HG02852 (cell line): ENCODE measurements around the gene CATSPER3.
"Not testable (repeated sequence)": the region's sequence is repeated elsewhere in the genome, so short reads cannot be mapped to it uniquely, and the experiment has no call there.

Experiments used
- ATAC-seq: cut with Tn5 transposase; IDR thresholded peaks from one replicate; pipeline ENCODE4 v1.9.1; 2021; ENCODE audit warnings: mild to moderate bottlenecking, moderate library complexity; ENCODE audit not compliant: unreplicated experiment

Gene CATSPER3

GRCh38 chr5:134969166-134969565 lies 1.5 kb downstream of the CATSPER3 start:
- no peak for ATAC-seq

DNA sequence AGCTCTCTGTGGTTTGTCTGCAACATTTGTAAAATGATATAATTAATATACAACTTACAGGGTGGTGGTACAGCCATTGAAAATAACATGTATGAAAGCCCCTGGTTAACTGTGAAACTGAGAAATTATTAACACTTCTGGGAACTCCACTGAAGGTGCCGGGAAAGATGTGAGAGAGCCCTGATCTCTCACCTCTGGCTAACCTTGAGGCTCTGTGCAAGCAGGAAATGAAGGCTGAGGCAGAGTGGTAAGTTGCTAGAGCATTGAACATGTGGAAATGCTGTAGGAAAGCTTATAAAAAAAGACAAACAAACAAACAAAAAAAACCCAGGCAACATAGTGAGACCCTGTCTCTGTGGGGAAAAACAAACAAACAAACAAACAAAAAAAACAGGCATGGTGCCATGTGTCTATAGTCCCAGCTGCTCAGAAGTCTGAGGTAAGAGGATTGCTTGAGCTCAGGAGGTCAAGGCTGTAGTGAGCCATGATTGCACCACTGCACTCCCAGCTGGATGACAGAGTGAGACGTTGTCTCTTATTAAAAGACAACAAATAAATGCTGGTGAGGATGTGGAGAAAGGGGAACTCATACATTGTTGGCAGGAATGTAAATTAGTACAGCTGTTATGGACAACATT lies 7.5 kb downstream of the CATSPER3 start:
- ATAC-seq, result no peak

GRCh38 chr5:134975843-134976242 lies 8.1 kb downstream of the CATSPER3 start:
- no peak for ATAC-seq

- ATAC-seq, result no peak
Measured at GRCh38 chr5:134976841-134977240, 9.1 kb downstream of the CATSPER3 start.

DNA sequence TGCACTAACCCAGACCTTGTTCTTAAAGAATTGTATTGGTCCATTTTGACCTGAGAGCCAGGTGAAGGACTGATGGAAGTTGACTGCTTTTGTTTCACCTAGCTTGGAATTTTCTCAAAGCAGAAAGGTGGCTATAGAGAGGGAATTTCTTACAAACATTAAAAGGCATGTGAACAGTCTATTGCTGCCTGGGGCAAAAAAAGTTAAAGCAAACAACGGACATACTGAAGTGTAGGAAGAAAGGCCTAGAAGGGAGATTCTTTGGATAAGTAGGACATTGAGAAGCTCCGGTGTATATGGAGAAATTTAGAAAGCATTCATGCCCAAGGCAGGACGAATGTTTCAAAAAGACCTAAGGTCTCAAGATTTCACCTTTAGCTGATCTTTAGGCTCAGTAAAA lies 11.7 kb downstream of the CATSPER3 start:
- no peak for ATAC-seq

DNA sequence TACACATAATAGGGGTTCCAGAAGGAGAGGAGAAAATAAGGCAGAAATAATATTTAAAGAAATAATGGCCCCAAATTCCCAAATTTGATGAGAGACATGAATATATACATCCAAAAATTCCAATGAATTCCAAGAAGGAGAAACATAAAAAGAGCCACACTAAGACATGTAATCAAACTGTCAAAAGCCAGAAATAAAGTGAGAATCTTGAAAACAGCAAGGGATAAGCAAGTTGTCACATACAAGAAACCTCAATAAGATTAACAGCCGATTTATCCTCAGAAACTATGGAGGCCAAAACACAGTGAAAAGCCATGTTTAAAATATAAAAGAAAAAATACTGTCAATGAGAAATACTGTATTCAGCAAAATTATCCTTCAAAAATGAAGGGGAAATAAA lies 14.5 kb downstream of the CATSPER3 start:
- no peak for ATAC-seq

DNA sequence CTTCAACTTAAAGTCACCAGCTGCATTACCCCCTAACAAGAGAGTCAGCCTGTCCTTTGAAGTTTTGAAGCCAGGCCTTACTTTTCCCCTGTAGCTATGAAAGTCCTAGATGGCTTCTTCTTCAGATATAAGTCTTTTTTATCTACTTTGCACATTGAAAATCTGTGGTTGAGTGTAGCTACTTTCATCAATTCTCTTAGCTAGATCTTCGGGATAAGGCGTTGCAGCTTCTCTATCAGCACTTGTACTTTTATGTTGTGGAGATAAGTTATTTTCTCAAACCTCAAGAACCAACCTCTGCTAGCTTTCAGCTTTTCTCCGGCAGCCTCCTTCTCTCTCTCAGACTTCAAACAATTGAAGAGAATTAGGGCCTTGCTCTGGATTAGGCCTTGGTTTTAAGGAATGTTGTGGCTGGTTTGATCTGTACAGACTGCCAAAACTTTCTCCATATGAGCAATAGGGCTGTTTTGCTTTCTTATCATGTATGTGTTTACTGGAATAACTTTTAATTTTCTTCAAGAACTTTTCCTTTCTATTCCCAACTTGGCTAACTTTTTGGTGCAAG lies 21.6 kb downstream of the CATSPER3 start:
- no peak for ATAC-seq

DNA sequence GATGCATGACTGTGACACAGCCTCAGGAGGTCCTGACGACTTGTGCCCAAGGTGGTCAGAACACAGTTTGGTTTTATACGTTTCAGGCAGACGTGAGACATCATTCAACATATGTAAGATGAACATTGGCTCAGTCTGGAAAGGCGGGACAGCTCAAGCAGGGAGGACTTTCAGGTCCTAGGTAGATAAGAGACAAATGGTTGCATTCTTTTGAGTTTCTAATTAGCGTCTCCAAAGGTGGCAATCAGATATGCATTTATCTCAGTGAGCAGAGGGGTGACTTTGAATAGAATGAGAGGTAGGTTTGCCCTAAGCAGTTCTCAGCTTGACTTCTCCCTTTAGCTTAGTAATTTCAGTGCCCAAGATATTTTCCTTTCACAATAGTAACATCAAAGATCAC lies 22.5 kb downstream of the CATSPER3 start:
- not testable (repeated sequence) for ATAC-seq

GRCh38 chr5:134992148-134992547 lies 24.4 kb downstream of the CATSPER3 start:
- ATAC-seq, result no peak

GRCh38 chr5:134993161-134993560 lies 25.5 kb downstream of the CATSPER3 start:
- no peak for ATAC-seq

DNA sequence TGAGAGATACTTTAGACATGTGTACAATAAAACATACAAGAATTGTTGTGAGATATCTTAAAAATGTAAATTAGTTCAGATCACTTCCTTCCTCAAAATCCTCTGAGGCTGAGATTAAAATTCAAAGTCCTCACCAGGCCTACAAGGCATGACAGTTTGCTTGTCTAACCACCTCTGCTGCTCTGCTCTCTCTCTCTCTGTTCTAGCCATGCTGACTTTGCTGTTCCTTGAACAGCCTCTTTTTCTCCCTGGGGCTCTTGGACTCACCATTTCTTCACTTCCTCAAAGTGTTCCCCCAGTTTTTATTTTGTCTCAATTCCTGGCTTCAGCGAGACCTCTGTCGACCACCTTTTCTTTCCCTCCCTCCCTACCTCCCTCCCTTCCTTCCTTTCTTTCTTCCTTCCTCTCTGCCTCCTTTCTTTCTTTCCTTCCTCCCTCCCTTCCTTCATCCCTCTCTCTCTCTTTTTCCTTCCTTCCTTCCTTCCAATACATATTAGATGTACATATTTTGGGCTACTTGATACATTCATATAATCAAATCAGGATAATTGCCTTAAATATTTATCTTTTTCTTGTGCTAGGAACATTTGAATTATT lies 27.0 kb downstream of the CATSPER3 start:
- ATAC-seq, result no peak

DNA sequence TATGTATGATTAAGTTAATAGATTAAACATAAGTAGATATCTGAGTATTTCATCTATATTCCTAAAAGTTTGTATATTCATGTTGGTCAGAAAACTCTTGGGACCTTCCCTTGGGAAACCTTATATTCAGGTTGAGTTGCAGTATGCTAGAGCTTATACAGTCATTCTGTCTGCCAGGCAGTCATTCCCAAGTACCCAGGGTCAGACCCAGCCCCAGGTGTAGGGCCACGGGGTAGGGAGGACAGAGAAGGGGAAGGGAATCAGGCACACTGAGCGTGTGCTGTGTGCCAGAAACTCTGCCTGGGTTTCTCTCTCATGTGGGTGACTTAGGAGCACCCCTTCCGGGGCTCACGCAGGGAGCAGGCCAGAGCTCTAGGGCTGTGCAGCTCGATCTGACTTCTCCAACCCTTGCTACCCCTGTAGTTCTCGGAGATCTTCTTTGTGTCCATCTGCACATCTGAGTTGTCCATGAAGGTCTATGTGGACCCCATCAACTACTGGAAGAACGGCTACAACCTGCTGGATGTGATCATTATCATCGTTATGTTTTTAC lies 28.2 kb downstream of the CATSPER3 start:
- ATAC-seq, result no peak

- no peak for ATAC-seq
Measured at GRCh38 chr5:134997015-134997414, 29.3 kb downstream of the CATSPER3 start.

DNA sequence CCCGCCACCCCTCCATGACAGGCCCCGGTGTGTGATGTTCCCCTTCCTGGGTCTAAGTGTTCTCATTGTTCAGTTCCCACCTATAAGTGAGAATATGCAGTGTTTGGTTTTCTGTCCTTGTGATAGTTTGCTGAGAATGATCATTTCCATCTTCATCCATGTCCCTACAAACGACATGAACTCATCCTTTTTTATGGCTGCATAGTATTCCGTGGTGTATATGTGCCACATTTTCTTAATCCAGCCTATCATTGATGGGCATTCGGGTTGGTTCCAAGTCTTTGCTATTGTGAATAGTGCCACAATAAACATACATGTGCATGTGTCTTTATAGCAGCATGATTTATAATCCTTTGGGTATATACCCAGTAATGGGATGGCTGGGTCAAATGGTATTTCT lies 30.4 kb downstream of the CATSPER3 start:
- ATAC-seq, result not testable (repeated sequence)

GRCh38 chr5:135004376-135004775 lies 36.7 kb downstream of the CATSPER3 start:
- no peak for ATAC-seq

DNA sequence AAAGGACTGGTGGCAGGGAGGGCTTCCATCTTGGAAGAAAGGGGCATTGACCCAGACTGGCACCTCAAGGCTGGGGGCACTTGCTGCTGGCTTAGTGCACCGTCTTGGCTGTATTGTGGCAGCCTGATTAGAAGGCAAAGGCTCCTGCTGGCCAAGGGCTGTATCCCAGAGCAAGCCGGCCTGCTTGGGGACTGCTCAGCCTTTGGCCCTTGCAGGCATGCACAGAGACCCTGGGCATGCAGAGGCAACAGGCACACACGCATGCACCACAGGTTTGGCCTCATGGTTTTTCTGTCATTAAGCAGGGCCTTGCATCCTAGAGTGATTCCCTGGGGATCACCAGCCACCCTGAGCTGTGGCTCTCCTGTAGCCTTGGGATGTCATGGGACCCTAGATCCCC lies 37.4 kb downstream of the CATSPER3 start:
- no peak for ATAC-seq

GRCh38 chr5:135007305-135007704 lies 39.6 kb downstream of the CATSPER3 start:
- no peak for ATAC-seq

GRCh38 chr5:135007749-135008363 lies 40.1 kb downstream of the CATSPER3 start:
- no peak for ATAC-seq

GRCh38 chr5:135008556-135008955 lies 40.8 kb downstream of the CATSPER3 start:
- no peak for ATAC-seq

DNA sequence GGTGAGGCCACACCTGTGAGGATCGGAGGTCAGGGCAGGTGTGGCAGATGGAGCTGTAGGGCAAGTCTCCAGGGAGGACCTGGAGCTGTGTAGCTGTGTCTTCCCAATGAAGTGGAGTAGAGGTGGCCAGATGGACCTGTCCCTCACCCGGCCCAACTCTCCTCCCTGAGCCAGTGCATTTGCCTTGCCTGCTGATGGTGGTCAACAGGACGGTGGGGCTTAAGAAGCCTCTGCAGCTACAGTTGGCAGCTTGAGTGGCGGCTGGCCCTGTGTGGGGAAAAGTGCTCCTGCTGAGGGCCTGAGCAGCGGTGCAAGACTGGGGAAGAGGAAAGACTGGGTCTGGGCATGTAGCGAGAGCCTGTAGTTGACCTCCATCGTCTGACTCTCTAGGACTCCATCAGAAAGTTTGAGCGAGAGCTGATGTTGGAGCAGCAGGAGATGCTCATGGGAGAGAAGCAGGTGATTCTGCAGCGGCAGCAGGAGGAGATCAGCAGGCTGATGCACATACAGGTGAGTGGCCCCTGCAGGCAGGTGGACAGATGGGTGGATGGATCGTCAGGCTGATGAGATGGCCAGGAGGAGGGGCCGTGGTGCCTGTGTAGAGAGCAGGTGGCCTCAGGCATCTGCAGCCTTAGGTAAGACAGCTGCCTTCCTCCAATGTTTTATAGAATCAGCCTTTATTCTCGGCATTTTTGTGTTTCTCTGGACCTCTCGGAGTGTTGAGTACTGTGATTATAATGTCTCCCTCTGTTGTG lies 41.5 kb downstream of the CATSPER3 start:
- ATAC-seq, result no peak
